Endometrium (tissue), 2 donors: ENCODE data around the gene RIMOC1.

ENCODE experiments used
- FAIRE-seq: peaks from 2 replicates; lab custom pipeline; 2012; peaks lifted over from hg19 to GRCh38; lab: Jason Lieb, UNC
- donor health status: control.
- donor health status: control.

The RIMOC1 gene, protein sequence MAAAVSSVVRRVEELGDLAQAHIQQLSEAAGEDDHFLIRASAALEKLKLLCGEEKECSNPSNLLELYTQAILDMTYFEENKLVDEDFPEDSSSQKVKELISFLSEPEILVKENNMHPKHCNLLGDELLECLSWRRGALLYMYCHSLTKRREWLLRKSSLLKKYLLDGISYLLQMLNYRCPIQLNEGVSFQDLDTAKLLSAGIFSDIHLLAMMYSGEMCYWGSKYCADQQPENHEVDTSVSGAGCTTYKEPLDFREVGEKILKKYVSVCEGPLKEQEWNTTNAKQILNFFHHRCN

DNA sequence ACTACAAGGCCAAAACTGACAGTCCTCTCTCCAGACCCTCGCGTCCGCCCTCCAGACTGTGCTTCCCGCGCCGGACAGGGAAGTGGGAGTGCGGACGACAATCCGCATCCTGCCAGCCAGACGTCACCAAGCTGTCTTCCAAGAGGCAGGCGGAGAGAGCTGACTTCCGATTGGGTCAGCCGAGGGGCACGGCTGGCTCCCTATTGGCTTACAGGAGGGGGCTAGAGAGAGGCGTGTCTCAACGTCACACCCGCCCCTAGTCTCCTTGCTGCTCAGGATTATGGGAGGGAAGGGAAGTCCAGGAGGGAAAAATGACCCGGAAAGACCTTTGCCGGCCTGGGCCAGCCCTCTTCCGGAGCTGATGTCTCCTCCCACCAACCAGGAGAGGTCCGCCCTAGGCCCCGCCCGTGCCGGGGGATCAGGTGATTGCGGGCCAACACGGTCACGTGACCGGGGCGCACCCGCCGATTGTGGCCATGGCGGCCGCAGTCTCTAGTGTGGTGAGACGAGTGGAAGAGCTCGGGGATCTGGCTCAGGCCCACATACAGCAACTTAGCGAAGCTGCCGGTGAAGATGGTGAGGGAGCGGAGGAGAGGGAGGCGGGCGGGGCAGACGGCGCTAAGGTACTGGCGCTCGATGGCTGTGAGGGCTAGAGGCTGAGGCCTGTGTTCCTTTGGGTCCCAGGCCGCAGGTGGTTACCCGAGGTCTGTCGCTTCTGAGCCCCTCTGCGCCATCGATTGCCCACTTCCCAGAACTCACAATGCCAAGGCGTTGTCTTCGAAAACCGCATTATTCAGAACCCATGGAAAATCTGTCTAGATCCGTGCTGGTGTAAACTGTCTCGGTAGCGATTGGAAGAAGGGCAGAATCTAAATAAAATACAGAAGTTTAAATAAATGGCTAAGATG is at the start of gene RIMOC1:
RIMOC1 (plus strand) TSS at position 453 of the 908 bp plus-strand sequence; CDS start at position 477, 24 bp downstream.
- FAIRE-seq: peak; percentile 100

DNA sequence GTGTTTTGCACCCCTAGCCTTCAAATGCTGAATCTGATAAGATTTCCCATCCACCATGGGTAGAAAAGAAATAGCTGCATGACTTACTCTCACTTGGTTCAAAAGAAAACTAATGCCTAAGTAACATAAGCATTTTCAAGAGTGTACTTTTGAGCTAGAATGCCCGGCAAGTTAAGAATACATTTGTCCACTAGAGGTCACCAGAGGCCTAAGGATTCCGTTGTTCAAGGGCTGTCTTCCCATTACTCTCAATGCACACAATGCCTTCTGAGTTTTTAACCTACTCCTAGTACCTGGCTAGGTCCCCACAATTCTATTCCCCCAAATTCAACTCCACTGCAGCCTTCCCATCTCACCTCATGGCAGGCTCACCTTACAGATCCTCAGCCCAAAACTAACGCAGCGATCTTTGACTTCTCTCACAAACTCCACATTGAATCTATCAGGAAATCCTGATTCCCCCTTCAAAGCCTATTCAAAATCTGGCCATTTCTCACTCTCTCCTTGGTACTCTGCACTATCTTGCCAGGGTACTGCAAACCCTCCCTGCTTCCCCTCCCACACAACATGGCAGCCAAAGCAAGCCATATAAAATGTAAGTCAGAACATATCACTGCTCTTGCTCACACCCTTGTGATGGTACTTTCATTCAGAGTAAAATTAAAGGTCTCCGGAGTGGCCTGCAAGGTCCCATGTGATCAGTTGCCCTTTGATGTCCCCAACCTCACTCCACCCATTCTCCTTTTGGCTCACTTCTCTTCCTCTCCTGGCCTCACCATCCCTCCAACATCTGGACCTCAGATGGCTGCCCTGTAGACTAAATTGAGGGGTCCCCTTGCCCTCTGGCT is 47.3 kb upstream of the RIMOC1 start:
- FAIRE-seq: peak; percentile 70

DNA sequence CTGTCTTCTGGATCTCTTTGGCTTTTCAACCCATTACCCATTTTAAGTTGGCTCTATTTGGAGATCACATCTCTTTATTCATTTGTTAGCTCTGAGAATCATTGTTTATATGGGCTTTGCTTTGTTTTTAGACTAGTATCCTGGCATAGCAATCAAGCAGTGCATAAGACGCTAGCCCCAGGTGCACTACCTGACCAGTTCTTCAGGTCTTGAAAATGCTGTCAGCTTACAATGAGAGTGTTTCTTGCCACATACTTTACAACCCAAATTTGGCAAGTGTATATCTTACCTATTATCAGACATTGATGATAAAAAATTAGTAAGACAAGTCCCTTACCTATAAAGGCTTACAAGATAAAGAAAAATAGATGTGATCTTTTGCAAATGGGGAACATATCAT is 46.2 kb upstream of the RIMOC1 start:
- no peak for FAIRE-seq

DNA sequence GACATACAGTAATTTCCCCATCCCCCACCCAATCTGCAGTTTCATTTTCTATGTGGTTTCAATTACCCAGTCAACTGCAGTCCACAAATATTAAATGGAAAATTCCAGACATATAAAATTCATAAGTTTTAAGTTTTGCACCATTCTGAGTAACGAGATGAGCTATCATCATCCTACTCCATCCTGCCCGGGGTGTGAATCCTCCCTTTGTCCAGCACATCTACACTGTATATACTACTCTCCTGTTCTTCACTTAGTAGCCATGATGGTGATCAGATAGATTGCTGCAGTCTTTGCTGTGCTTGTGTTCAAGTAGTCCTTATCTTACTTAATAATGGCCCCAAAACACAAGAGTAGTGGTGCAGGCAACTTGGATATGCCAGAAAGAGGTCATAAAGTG is 45.3 kb upstream of the RIMOC1 start:
- FAIRE-seq: no peak

DNA sequence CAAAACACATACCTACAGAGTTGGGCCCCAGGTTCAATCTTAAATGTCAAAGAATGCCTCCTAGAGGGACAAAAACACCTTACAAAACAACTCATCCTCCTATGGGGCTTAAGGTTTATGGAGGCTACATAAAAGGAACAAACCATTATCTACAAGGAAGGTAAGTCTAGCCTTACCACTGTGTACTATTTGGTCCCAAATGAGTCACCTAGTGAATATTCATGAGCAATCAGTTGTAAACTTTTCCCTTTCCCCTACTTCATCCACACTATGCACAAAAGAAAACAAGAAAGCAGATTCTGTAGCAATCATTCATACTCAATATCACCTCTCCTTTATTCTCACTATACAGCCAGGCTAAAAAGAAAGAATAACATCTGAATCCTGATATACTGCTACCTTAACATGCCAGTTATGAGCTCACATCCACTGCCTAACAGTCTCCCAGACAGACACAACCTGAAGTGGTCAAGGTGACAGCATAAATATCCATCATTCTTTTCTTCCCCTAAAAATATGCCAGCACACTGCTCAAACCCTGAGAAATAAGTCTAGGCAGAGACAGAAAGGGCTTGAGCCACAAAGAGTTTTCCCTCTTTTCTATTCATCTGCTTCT is 40.2 kb upstream of the RIMOC1 start:
- FAIRE-seq: no peak

DNA sequence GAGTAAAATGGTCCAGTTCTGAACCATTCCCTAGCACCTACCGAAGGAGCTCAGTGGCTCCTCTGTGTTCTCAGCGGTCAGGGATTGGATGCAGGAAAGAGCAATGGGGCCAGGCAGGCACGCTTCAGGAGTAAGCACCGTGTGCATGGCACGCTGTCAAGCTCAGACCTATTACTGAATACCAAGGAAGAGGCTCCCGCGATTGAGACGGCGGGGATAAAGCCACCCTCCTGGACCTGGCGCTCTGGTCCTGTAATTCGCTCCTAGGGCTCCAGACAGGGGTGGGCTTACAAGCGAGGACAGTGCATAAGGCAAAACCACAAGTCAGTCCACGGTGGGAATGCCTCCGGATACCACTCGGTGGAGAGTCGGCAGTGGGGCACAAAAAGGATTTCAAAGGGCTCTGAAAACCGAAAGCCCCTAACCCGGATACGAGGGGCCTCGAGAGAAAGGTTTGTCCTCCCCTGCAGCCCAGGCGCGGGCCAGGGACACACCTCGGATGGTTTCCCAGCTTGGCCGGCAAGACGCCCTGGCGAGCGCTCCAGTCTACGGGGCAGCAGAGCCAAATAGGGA is 34.9 kb upstream of the RIMOC1 start:
- no peak for FAIRE-seq

DNA sequence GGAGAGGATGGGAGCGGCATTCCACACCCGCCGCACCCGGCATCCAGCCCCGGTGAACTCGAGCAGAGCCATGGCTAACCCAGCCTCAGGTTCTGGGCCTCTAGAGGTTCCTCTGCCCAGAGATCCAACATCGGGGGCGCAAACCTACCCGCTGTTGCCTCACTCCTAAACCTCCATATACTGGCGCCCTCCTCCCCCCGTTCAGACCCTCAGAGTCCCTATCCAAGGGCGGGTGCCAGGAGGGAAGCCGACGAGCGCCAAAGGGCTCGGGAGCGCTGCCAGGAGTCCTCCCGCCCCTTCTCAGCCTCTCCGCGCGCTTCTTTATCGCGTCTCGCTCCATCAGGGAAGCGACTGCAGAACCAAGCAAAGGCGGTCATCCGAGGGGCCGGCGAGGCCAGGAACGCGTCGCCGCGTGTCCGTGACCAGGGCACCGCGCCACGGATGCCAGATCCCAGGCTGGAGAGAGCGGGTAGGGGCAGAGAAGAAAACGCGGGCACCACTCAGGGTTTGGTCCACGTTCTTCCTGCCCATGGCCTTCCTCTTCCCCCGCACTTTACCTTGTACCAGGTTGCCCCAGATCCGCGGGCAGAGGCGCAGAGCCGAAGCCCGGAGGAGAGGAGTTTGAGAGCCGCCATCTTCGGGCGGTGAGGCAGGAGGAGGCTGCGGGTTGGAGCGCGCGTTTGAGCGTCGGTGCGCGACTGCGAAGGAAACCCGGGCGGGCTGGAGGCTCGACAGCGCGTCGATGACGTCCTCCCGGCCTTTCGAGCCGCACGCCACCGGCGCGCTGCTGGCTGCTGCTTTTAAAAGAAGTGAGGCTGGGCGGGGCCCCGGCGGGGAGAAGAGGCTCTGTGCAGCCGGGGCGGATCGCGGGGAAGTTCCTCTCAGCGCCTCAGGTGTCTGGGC is 34.2 kb upstream of the RIMOC1 start, which contains the start of gene OXCT1:
OXCT1 (minus strand) TSS at position 702 of the 903 bp plus-strand sequence; CDS start at position 635, 67 bp downstream.
- no peak for FAIRE-seq

DNA sequence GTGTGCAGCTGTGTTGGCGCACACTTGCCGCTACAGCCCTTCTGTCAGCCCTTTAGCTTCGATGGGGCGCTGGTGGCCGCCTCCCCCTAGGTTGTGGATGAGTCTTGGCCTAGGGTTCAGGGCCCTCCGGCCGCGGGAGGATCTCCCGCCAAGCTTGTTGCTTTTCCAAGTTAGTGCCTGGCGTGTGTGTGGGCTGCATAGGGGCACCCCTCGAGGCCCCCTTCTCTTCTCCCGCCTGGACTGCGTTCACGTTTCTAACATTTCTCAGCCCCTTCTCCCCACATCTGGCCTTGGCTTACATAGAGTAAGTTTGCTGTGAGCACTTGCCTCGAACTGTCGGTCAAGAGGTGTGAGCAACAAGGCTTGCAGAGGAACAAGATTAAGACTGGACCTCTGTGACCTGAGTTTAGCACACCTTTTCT is 33.5 kb upstream of the RIMOC1 start:
- no peak for FAIRE-seq

DNA sequence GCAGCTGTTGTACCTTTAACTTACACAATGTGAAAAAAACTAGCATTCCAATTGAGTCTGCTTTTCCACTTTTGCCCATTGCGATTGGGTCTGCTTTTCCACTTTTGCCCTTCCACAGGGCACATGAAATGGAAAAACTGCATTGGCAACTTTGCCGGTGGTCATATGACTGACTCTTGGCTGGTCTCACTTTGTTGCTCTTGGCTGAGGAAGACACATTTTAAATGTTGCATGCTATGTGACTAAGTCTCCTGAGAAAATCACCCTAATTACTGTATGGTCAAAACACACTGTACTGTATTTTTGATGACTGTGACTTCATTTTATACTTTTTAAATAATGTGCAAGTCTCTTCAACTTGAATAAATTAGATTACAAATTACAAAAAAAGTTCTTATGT is 32.3 kb upstream of the RIMOC1 start:
- FAIRE-seq: no peak

DNA sequence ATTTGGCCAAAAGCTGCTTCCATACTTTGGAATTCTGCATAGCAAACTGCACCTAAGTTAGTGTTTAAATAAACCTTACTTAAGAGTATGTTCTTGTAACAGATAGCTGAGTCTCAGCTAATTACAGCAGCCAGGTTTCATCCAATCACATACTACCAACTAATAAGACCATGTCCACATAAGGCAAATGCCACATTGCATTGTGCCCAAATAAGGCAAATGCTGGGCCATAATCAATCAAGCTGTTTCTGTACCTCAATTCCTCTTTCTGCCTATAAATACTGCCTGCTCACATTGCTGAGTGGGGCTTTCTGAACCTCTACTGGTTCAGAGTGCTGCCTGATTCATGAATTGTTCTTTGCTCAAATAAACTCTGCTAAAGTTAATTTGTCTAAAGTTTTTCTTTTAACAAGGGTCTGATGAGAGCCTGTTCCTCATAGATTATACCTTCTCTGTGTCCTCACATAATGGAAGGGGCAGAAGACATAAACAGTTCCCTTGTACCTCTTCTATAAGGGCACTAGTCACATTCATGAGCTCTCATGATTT is 29.6 kb upstream of the RIMOC1 start:
- no peak for FAIRE-seq

DNA sequence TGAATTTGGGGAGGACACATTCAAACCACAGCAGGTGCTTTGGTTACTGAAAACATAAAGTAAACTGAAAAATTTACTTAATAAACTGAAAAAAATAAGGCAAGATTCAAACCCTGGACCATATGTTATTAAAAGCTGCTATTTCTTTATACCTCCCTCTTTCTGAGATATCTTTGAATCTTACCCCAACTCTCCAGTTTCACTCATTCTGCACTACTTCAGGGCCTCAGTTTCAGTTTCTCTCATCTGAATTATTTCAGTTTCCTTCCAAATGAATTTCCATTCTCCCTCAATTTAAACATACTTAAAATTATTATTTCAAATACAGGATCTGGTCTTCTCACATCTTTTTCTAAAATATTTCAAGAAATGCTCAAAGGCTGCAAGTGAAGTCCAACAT is 29.0 kb upstream of the RIMOC1 start:
- no peak for FAIRE-seq

DNA sequence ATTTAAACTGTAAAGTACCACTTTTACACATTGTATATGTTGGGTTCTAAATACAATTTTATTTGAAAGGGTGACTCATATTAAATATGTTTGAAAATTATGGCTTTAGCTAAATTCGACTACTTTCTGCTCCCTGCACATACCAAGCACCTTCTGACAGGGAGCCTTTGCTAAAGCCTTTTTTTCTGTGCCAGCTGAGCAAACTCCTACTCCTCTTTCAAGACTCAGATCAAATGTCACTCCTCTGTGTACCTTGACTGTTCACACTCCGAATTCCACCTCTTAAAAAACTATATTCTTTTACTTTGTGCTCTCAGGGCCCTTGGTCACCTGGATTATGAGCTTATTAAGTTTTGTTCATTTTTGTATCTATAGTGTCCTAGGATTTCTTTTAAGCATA is 27.5 kb upstream of the RIMOC1 start:
- FAIRE-seq: no peak

DNA sequence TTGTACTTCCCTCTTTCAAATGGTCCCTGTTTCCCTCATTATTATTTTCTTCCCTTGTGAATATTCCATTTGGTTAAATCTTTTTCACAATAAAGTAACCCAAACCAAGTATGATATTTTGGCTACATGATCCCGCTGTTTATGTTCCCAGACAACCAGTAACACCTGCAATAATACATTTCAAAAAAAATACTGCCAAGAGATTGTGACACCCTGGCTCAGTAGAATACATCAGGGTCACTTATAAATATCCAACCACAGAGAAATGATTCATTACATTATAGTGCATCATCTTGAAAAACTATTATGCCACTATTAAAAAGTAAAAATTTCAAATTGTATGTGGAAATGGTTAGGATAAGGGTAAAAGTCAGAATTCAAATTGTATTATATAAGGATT is 26.7 kb upstream of the RIMOC1 start:
- no peak for FAIRE-seq

DNA sequence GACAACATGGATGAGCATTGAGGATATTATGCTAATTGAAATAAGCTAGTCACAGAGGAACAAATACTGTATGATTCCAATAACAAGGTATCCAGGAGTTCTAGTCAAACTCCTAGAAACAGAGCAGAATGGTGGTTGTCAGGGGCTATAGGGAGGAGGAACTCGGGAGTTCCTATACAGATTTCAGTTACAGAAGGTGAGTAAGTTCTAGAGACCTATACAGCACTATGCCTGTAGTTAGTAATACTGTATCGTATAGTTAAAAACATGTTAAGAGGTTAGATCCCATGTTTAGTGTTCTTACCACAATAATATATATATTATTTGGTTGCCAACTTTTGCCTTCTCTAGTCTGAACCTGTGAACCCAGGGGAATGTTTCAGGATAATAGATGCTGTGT is 26.0 kb upstream of the RIMOC1 start:
- no peak for FAIRE-seq

DNA sequence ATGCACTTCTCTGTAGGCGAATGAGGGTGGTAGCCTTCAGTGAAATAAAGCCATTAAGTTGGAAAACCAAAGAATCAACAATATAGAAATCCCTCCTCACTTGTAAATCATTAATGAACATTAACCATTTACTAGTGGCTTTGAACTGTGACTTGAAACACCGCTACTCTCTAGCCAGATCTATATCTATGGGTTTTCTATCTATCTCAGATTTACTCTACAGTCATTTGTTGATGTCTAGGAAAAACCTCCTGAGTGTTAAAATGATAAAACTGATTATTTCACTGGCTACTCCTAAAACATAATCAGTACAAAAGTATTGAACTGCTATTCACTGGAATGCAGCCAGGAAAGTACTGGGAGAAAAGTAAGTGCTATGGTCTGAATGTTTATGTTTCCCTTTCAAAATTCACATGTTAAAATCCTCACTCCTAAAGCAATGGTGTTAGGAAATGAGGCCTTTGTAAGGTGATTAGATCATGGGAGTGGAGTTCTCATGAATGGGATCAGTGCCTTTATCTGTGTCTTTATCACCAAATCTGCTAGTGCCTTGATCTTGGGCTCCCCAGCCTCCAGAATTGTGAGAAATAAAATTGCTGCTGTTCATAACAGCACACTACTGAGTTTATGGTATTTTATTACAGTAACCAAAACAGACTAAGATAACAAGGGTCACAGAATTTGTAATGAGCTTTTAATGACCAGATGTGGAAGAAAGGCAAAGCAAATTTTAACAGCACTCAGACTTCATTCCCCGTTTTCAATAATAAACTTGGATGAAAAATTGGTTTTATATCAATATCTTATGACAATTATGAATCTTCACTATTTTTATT is 25.3 kb upstream of the RIMOC1 start:
- peak; percentile 46 for FAIRE-seq

DNA sequence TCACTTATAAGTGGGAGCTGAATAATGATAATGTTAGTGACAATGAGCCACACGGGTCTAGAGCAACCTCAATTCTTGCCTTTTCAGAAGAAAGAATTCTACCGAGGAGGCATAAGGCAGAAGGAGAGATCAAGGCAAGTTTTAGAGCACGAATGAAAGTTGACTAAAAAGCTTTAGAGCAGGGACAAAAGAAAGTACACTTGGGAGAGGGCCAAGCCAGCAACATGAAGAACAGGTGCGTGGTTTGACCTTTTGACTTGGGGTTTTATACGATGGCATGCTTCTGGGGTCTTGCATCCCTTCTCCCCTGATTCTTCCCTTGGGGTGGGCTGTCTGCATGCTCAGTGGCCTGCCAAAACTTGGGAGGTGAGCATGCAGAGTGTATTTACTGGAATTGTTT is 21.4 kb upstream of the RIMOC1 start:
- no peak for FAIRE-seq

DNA sequence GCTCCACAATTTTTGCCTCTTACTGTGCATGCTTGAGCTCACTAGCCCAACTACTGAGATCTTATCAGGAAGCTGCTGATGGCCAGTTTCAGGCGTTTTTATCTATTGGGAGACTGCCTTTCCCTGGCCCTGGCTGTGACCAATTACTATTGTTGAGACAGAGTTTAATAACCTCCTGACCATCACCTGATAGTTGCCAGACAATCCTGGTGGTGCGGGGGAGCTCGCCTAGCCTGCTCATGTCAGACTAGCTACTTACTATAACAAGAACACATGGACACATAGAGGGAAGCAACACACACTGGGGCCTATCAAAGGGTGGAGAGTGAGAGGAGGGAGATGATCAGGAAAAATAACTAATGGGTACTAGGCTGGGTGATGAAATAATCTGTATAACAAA is 20.9 kb upstream of the RIMOC1 start:
- no peak for FAIRE-seq

DNA sequence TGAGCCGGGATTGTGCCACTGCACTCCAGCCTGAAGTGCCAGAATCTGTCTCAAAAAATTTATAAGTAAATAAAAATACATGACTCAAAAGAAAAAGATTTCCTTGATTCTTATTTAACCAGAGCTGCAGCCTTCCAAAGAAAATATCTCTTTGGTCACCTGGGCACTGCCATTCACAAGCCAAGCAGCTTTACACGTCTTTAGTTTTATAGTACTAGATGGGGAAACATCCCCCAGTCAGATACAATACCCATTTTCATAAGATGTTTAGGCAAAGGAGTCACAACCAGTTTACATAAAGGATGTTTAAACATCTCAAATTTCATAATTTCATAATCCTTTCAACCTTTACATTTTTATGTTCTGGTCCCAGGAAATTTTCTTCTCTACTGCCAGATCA is 20.2 kb upstream of the RIMOC1 start:
- FAIRE-seq: no peak

DNA sequence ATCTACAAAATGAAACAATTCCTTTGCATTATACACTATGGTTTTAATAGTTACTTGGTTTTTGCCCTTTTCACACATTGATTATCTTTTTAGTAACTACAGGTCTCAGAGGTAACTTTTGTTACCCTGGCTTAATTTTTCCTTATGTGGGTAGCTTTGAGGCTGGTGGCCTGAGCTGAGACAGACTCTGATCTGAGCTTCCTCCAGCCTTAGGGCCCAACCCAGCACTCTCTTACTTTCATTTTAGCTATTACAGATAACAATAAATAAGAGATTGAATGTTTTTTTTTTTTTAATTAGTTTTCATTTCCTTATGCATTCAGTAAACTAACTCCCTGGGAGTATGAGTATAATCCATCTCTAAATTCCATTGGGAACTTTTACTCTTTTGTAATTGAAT is 18.9 kb upstream of the RIMOC1 start:
- no peak for FAIRE-seq
